ENCODE results near the gene EPHB2. TPM values are rescaled to one million over a fixed set of nuclear protein-coding genes. Genes with fewer than 3 reads are reported as not detected.

EPHB2 gene
- total and polyA plus RNA-seq, 9 donors: 2.5 to 55.1 (median 15.1) TPM

GRCh38 chr1:22877112-22877915 is 166.7 kb downstream of the EPHB2 start:
- no peak for DNase-seq
- intact Hi-C loops (cut with DNase I): no loop called here
- H3K4me1 ChIP-seq (ENCODE audit: insufficient read depth): peaks cover 7% of the 10 kb centered on the region
- no peaks in the 10 kb centered on the region for H3K36me3 ChIP-seq
- TF ChIP-seq CTCF (IDR thresholded peaks at IDR 0.05) (no peak), EP300 (IDR thresholded peaks at IDR 0.05) (no peak), POLR2A (IDR thresholded peaks at IDR 0.05) (no peak)
- no peaks in the 10 kb centered on the region for H3K9me3 ChIP-seq
- no peak overlapping the region for H3K4me3 ChIP-seq
- 65 to 67% (median 66%) methylated on average over 12 of the region's 12 CpGs for WGBS, 3 donors
- no peak overlapping the region for H3K27ac ChIP-seq
- no peaks in the 10 kb centered on the region for H3K27me3 ChIP-seq

DNA sequence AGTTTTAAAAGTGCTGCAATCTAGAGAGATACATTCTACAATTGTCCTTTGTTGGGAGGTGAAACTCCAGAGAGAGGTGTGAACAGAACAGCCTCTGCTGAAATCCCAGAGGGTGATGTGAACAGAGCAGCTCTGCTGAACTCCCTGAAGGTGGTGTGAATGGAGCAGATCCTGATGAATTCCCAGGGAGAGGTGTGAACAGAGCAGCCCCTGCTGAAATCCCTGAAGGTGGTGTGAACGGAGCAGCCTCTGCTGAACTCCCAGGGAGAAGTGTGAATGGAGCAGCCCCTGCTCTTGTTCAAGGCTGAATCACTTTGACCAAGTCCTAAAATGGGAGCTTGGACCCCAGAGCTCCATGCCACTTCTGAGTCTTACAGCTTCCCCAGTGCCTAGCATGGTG is 167.3 kb downstream of the EPHB2 start:
- no peak for DNase-seq
- Histone ChIP-seq H3K4me3 (no peak overlapping the region), H3K27me3 (no peaks in the 10 kb centered on the region), H3K9me3 (no peaks in the 10 kb centered on the region), H3K36me3 (no peaks in the 10 kb centered on the region), H3K4me1 (ENCODE audit: insufficient read depth) (peaks cover 7% of the 10 kb centered on the region), H3K27ac (no peak overlapping the region)
- intact Hi-C loops (cut with DNase I): no loop called here
- 88 to 94% (median 93%) methylated on average over 1 of the region's 1 CpG for WGBS, 3 donors
- TF ChIP-seq EP300 (IDR thresholded peaks at IDR 0.05) (no peak), CTCF (IDR thresholded peaks at IDR 0.05) (no peak), POLR2A (IDR thresholded peaks at IDR 0.05) (no peak)

DNA sequence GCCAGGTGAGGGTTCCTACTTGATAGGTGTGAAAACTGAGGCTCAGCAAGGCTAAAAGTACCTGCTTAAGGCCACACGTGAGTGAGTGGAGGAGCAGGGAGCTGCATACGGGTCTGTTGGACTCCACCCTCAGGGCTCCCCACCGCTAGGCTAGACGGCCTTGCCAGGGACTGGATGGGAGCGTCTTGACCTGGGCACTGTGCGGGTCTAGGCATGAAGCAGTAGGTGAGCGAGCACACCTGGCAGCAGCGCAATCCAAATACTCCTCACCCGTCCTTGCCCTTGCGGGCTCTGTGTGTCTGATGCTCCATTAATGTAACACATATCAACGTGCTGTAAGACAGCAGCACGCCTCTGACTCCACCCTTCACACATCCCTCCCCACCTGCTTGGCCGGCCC is 168.0 kb downstream of the EPHB2 start:
- no peaks in the 10 kb centered on the region for H3K36me3 ChIP-seq
- intact Hi-C loops (cut with DNase I): no loop called here
- DNase-seq: no peak
- no peak overlapping the region for H3K4me3 ChIP-seq
- TF ChIP-seq POLR2A (IDR thresholded peaks at IDR 0.05): no peak
- TF ChIP-seq EP300 (IDR thresholded peaks at IDR 0.05): no peak
- no peak for TF ChIP-seq CTCF (IDR thresholded peaks at IDR 0.05)
- H3K27me3 ChIP-seq: no peaks in the 10 kb centered on the region
- peaks cover 7% of the 10 kb centered on the region for H3K4me1 ChIP-seq (ENCODE audit: insufficient read depth)
- no peaks in the 10 kb centered on the region for H3K9me3 ChIP-seq
- WGBS, 3 donors: 88 to 91% (median 89%) methylated on average over 13 of the region's 13 CpGs
- H3K27ac ChIP-seq: no peak overlapping the region

DNA sequence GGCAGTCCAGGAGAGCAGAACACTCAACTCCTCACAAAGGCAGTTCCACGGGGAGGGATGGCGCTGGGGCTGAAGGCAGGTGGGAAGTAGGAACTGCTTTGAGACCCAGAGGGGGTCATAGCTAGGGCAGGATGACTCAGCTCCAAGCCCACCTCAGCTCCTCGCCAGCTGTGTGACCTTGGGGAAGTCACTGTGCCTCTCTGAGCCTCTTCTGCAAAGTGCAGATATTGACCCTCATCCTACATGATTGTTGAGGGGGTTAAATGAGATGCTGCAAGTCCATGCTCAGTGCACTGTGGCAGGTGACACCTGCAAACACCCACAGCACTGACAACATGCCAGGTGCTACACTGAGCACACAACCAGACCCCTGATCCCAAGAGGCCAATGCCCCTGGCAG is 168.8 kb downstream of the EPHB2 start:
- Histone ChIP-seq H3K4me1 (ENCODE audit: insufficient read depth) (peaks cover 7% of the 10 kb centered on the region), H3K9me3 (no peaks in the 10 kb centered on the region), H3K4me3 (no peak overlapping the region), H3K36me3 (no peaks in the 10 kb centered on the region), H3K27ac (no peak overlapping the region), H3K27me3 (no peaks in the 10 kb centered on the region)
- TF ChIP-seq POLR2A (IDR thresholded peaks at IDR 0.05): no peak
- no peak for TF ChIP-seq CTCF (IDR thresholded peaks at IDR 0.05)
- no peak for TF ChIP-seq EP300 (IDR thresholded peaks at IDR 0.05)
- no peak for DNase-seq
- intact Hi-C loops (cut with DNase I): no loop called here
- 60 to 64% (median 61%) methylated on average over 3 of the region's 3 CpGs for WGBS, 3 donors
